Upper lobe of left lung (tissue), 4 donors: ENCODE data around the gene THSD7A.

Experiments
- POLR2A ChIP-seq, 4 donors: fragments of 450-650 bp; IDR thresholded peaks; one replicate each; pipeline ENCODE4 v1.5.1; 2016 to 2017; ENCODE audit warnings: antibody characterized with exemption in 4 of 4, mild to moderate bottlenecking in 2 of 4
- TF ChIP-seq, protein P1 (sequence below), 6 experiments: fragments of 450-650 bp in 4 of 6; fragments of 200-600 bp in 2 of 6; sonication (generic) in 2 of 6; IDR thresholded peaks; one replicate each; pipeline ENCODE4 v1.5.1; 2016 to 2019; ENCODE audit warnings: antibody characterized with exemption in 6 of 6

- TF ChIP-seq, protein P1, sequence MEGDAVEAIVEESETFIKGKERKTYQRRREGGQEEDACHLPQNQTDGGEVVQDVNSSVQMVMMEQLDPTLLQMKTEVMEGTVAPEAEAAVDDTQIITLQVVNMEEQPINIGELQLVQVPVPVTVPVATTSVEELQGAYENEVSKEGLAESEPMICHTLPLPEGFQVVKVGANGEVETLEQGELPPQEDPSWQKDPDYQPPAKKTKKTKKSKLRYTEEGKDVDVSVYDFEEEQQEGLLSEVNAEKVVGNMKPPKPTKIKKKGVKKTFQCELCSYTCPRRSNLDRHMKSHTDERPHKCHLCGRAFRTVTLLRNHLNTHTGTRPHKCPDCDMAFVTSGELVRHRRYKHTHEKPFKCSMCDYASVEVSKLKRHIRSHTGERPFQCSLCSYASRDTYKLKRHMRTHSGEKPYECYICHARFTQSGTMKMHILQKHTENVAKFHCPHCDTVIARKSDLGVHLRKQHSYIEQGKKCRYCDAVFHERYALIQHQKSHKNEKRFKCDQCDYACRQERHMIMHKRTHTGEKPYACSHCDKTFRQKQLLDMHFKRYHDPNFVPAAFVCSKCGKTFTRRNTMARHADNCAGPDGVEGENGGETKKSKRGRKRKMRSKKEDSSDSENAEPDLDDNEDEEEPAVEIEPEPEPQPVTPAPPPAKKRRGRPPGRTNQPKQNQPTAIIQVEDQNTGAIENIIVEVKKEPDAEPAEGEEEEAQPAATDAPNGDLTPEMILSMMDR (IDR thresholded peaks at IDR 0.05), result no peak
- TF ChIP-seq POLR2A (IDR thresholded peaks at IDR 0.05), result no peak
Measured at GRCh38 chr7:11573128-11573750, 258.8 kb downstream of the THSD7A start.
